Activated CD8-positive, alpha-beta memory T cell treated with anti-CD3 and anti-CD28 coated beads, Interleukin-2, amount 50 U/mL, for 4 hours (primary cell): ENCODE results near the gene ICE1.
"Not testable (repeated sequence)": the region's sequence is repeated elsewhere in the genome, so short reads cannot be mapped to it uniquely, and the experiment has no call there.

ENCODE experiments used
- DNase-seq: peaks from one replicate; pipeline ENCODE4 v3.0.0-alpha.2; 2020

The ICE1 gene

GRCh38 chr5:5492087-5492933 is 69.8 kb downstream of the ICE1 start:
- no peak for DNase-seq

DNA sequence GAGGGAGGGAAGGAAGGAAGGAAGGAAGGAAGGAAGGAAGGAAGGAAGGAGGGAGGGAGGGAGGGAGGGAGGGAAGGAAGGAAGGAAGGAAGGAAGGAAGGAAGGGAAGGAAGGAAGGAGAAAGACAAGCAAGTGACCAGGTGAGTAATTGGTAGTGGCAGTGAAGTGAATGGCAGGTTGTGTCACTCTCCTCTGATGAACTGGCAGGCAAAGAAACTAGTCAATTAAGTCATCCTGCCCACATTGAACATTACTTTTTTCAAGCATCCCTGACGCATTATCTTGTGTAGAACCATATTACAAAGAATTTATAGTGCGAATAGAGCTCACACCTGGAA is 70.4 kb downstream of the ICE1 start:
- not testable (repeated sequence) for DNase-seq

GRCh38 chr5:5494489-5495402 is 72.3 kb downstream of the ICE1 start:
- peak; percentile 80 for DNase-seq

DNA sequence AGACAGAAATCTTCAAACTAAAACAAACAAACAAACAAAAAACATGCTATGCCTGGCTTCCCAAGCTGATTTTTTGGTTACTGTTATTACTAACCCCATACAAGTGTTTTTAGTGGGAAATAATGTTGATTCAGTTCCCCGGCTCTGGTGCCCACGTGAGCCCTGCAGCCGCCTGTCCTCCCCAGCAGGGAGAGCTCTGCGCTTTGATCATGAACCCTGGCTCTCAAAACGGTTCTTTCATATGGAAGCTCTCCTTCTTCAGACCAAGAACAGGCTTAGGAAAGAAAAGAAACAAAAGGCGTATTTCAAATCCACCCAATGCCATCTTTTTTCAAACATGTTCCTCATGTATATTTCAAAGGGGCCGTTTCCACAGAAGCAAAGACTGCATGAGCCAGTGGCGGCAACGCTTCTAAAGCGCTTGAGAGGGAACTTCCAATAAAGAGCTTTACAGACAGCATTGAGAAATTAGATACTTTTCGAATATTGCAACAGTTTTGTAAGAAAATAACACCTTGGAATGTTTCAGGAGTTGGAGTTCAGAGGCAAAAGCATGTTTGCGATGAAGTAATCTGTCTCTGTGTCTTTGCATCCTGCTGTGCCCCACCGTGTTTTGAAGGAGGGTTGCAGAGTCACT is 74.8 kb downstream of the ICE1 start:
- DNase-seq: no peak

GRCh38 chr5:5499442-5499841 is 77.0 kb downstream of the ICE1 start:
- DNase-seq: no peak

- no peak for DNase-seq
These were observed 81.8 kb downstream of the ICE1 start for GRCh38 chr5:5504325-5504724.

DNA sequence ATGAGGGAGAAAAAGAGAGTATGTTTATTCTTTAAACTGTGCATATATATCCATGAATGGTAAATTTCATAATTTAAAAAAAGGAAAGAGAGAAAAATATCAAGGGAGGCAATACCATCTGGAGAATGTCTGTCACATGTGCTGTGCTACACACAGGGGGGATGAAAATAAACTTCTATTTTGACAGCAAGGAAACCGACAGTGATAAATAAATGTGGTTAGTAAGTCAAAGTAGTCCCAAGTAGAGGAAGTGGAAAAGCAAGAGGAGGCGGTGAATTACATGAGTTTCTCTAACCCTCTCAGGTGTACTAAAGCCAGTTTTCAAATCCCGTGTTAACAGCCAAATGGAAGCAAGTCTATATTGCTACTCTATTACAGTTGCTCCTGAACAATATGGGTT is 83.3 kb downstream of the ICE1 start:
- no peak for DNase-seq

- DNase-seq: no peak
These were observed 85.9 kb downstream of the ICE1 start for GRCh38 chr5:5508391-5508790.

DNA sequence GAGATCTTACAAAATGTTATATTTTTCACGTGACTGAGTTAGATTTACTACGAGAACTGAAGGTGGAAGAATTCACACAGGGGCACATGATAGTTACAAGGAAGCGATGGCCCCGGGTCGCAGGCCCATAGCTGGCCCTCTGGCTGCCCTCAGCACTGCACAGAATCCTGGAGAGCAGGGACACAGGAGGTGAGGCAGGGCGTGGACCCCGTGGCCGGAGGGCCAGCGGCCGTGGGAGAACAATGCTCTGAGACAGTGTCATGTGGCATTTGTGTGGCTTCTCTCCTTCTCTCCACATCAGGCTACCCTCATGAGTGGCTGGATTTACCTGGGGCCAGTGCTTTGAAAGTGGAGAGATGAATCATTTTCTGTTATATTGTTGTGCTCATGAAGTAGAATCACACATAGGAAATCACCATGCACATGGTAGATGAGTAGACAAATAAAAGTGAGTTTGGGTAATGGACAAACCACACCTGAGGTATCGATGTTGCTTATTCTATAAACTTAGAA is 89.5 kb downstream of the ICE1 start:
- no peak for DNase-seq

DNA sequence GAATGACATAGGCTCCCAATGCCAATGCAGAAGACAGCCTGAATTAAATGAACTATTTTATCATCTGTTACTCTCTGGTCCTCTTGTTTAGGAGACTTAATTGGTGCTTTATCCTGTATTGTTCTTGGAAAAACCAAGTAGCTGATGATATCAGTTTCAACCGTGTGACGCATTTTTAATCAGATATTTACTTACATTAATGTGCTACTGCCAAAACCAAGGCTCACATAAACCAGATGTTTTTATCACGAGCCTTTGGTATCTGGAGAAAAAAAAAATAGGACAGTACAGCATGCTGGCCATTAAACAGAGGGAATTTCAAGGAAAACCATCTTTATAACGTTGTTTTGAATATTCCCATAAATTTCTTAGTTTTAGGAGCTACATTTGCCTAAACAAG is 90.1 kb downstream of the ICE1 start:
- DNase-seq: no peak

DNA sequence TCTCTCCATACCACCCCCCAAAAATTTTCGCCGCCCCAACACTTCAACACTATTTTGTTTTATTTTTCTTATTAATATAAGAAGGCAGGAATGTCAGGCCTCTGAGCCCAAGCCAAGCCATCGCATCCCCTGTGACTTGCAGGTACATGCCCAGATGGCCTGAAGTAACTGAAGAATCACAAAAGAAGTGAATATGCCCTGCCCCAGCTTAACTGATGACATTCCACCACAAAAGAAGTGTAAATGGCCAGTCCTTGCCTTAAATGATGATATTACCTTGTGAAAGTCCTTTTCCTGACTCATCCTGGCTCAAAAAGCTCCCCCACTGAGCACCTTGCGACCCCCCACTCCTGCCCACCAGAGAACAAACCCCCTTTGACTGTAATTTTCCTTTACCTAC is 98.1 kb downstream of the ICE1 start:
- not testable (repeated sequence) for DNase-seq

DNA sequence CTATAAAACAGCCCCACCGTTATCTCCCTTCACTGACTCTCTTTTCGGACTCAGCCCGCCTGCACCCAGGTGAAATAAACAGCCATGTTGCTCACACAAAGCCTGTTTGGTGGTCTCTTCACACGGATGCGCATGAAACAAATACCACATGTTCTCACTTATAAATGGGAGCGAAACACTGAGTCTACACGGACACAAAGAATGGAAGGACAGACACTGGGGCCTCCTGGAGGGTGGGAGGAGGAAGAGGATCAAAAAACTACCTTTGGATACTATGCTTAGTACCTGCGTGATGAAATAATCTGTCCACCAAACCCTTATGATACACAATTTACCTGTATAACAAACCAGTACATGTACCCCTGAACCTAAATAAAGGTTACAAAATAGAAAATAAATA is 98.6 kb downstream of the ICE1 start:
- no peak for DNase-seq

DNA sequence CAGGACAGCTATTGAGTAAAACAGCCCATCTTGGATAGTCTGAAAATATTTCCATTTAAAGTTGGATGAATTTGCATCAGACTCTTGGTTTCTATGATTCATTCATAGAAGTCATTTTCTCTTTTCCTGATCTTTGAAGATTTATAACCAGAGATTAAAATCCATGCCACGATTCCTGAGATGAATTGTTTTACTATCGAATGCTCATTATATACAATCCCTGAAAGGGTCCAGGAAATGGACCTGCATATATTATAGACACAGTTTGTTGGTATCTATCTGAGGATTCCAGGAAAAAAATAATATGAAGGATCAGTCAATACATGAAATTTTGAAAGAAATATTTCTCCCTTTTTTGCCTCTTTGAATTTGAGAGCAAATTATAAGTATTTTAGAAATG is 99.0 kb downstream of the ICE1 start:
- DNase-seq: no peak

DNA sequence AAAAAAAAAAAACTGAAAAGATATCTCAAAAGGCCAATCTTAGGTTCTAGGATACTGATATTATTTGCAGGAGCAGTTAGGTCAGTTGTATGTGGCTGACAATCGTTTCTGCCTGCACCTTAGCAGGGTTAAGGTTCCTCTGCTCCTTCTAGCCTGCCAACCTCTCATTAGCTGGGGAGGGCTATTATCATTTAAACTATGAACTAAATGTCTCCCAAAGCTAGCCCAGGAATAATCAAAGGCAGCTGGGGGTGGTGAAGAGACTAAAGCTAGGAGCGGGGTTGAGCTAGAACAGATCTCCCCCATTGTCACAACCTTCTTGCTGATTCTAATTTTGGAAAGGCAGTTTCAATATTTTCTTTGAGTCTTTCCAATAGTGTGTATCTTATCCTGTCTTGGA is 99.9 kb downstream of the ICE1 start:
- DNase-seq: no peak

DNA sequence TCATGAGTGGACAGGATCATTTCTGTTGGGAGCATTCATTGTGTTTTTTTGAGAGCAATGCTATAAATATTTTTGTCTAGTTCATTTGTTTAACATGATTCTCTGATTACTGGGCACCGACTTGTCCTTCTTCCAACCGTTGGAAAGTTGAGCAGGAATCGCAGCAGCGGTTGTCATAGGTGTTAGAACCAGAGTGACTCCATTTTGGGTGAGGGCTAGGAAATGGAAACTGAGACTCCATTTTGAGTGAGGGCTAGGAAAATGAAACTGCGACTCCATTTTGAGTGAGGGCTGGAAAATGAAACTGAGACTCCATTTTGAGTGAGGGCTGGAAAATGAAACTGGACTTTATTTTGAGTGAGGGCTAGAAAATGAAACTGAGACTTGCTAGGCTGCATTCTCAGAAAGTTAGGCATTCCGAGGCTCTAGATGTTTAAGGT is 100.6 kb downstream of the ICE1 start:
- DNase-seq: no peak

- DNase-seq: no peak
These were observed 101.8 kb downstream of the ICE1 start for GRCh38 chr5:5524327-5524726.

- no peak for DNase-seq
These were observed 108.9 kb downstream of the ICE1 start for GRCh38 chr5:5531371-5531770.

GRCh38 chr5:5532306-5533076 is 110.0 kb downstream of the ICE1 start:
- DNase-seq: no peak

- no peak for DNase-seq
These were observed 111.5 kb downstream of the ICE1 start for GRCh38 chr5:5533927-5534326.

- no peak for DNase-seq
These were observed 111.9 kb downstream of the ICE1 start for GRCh38 chr5:5534333-5534732.

DNA sequence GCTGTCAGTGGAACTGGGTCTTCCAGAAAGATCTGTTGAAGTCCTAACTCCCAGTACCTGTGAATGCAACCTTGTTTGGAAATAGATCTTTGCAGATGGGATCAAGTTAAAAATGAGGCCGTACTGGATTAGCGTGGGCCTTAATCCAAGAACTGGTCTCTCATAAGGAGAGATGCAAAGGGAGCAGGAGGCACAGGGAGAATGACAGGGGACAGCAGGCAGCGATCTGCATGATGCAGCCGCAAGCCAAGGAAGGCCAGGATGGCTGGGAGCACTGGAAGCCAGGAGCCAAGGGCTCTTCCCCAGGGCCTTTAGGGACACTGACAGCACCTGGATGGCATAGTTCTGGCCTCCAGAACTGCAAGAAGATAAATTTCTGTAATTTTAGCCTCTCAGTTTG is 114.4 kb downstream of the ICE1 start:
- no peak for DNase-seq

GRCh38 chr5:5537426-5537825 is 114.9 kb downstream of the ICE1 start:
- no peak for DNase-seq

DNA sequence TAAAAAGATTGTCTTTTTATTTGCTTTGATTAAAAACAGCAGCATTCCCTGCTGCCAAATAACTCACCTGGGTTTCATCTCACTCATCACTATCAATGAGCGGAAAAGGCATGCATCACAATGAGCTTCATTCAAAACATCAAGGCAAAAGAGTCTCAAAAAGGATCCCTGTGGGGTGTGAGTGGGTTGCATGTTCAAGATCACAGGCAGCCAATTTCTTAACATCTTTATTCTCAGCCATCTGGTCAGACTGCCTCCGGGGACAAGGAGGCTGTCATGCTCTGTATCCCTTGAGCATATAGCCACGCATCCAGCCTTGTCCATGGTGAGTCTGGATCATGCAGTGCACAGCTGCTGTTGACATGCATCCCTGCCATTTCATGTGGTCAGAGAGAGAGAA is 117.1 kb downstream of the ICE1 start:
- no peak for DNase-seq
